ENCODE data around the gene SPECC1. TPM values are rescaled to one million over a fixed set of nuclear protein-coding genes. Genes with fewer than 3 reads are reported as not detected.

SPECC1 gene
- total RNA-seq, 4 donors from 2014 or later = 44.5 to 87.9 (median 70.0) TPM

GRCh38 chr17:20105539-20106280 lies 96.6 kb downstream of the SPECC1 start:
- TF ChIP-seq CTCF (IDR thresholded peaks at IDR 0.05; ENCODE audit: low read depth) = no peak

DNA sequence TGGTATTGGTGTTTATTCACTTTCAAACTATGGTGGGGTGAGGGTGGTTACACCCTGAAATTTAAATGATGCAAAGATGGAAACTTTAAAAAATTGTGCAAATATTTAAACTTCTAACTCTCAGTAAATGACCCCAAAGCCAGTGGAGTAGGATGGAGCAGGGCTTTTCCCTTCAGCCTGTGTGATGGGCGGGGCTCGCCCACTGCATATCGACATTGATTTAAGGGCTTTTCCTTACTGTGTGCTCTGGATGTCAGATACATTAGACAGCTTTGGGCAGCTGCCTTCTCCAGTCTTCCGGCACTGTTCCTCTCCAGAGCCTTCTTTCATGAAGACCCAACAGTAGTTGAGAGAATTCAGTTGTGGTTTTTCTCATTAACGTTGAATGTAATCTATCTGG lies 99.9 kb downstream of the SPECC1 start:
- no peak for TF ChIP-seq CTCF (IDR thresholded peaks at IDR 0.05; ENCODE audit: low read depth)

DNA sequence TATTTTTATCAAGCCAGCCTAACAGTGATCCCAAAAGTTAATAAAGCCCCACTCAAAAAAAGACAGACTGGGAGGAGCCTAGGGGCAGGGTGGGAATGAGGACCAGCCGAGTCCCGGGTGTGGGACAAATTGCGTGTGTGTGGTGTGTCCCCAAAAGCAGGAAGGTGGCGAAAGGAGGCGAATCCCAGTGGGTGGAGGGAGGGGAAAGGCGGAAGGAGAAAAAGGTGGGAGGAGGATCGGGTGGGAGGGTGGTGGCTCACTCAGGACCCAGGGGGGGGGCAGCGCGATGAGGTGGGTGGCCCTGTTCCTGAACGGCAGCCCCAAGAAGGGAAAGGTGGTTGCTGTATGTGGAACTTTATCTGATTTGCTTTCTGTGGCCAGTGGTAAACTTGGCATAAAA lies 102.4 kb downstream of the SPECC1 start:
- TF ChIP-seq CTCF (IDR thresholded peaks at IDR 0.05; ENCODE audit: low read depth) = no peak

DNA sequence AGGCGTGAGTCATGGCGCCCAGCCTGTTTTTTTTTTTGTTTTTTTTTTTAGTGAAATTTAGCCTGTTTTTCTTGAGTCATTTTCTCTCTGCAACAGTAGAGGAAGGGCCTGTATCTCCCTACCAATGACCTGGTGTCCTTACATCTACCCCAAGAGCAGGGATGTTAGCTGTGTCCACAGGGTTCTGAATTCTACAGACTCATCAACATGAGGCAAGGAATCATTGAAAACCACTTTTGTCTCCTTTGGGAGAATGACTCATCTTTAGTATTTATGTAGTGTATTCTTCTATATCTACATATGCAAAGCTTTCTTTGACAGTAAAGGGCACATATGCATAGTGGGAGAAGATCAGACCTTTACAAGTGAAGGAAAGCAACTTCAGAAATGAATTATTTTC lies 105.3 kb downstream of the SPECC1 start:
- TF ChIP-seq CTCF (IDR thresholded peaks at IDR 0.05; ENCODE audit: low read depth) = no peak

GRCh38 chr17:20116683-20117309 lies 107.6 kb downstream of the SPECC1 start:
- TF ChIP-seq CTCF (IDR thresholded peaks at IDR 0.05; ENCODE audit: low read depth) = no peak

DNA sequence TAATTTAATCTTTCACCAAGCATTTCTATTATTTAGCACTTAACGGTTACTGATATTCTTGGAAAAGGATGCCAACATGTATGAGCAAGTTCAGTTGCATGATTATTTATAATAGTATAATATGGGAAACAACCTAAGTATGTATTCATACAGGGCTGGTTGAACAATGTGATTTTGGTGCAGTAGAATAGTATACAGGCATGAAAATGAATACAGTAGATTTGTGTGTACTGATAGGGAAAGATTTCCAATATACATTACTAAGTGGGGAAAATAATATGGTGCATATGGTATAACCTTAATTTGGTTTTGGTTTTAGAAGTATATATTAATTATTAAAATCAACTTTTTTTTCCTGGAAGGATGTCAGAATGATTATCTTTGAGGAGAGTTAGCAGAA lies 109.1 kb downstream of the SPECC1 start:
- no peak for TF ChIP-seq CTCF (IDR thresholded peaks at IDR 0.05; ENCODE audit: low read depth)

GRCh38 chr17:20120836-20121235 lies 111.7 kb downstream of the SPECC1 start:
- no peak for TF ChIP-seq CTCF (IDR thresholded peaks at IDR 0.05; ENCODE audit: low read depth)

Measured in subcutaneous adipose tissue (tissue), 4 donors.